ENCODE data around the gene IMMP2L.
A peak's percentile ranks its signal among the peaks of the same experiment; 100 is the strongest.

Gene IMMP2L

GRCh38 chr7:111140091-111140865 is 422.0 kb downstream of the IMMP2L start:
- DNase-seq = no peak

- no peak for DNase-seq
These were observed 423.7 kb downstream of the IMMP2L start for GRCh38 chr7:111138586-111138985.

GRCh38 chr7:111138193-111138569 is 424.1 kb downstream of the IMMP2L start:
- DNase-seq = peak; percentile 8 to 17

GRCh38 chr7:111137296-111138192 is 424.7 kb downstream of the IMMP2L start:
- DNase-seq = no peak

- DNase-seq = no peak
These were observed 429.5 kb downstream of the IMMP2L start for GRCh38 chr7:111132833-111133232.

- no peak for DNase-seq
These were observed 432.9 kb downstream of the IMMP2L start for GRCh38 chr7:111129435-111129834.

- DNase-seq = no peak
These were observed 435.3 kb downstream of the IMMP2L start for GRCh38 chr7:111126987-111127386.

GRCh38 chr7:111115966-111116365 is 446.3 kb downstream of the IMMP2L start:
- DNase-seq = no peak

- DNase-seq = no peak
These were observed 448.9 kb downstream of the IMMP2L start for GRCh38 chr7:111113263-111114017.

- DNase-seq = no peak
These were observed 449.9 kb downstream of the IMMP2L start for GRCh38 chr7:111112439-111112838.

GRCh38 chr7:111108496-111108895 is 453.8 kb downstream of the IMMP2L start:
- no peak for DNase-seq

GRCh38 chr7:111108000-111108399 is 454.3 kb downstream of the IMMP2L start:
- DNase-seq = no peak

GRCh38 chr7:111107579-111107978 is 454.7 kb downstream of the IMMP2L start:
- DNase-seq = no peak

GRCh38 chr7:111105269-111105668 is 457.0 kb downstream of the IMMP2L start:
- no peak for DNase-seq

- DNase-seq = no peak
These were observed 457.6 kb downstream of the IMMP2L start for GRCh38 chr7:111104710-111105109.

- no peak for DNase-seq
These were observed 458.5 kb downstream of the IMMP2L start for GRCh38 chr7:111103678-111104274.

- DNase-seq = no peak
These were observed 459.2 kb downstream of the IMMP2L start for GRCh38 chr7:111103136-111103535.

- DNase-seq = no peak
These were observed 460.2 kb downstream of the IMMP2L start for GRCh38 chr7:111101856-111102646.

GRCh38 chr7:111098926-111099250 is 463.4 kb downstream of the IMMP2L start:
- DNase-seq = no peak

GRCh38 chr7:111098011-111098925 is 464.0 kb downstream of the IMMP2L start:
- DNase-seq = peak in 1 of 2 donors; percentile 70

GRCh38 chr7:111096997-111097396 is 465.3 kb downstream of the IMMP2L start:
- no peak for DNase-seq

Measured in hippocampal formation (tissue), 2 donors.